AG04450 (cell line): ENCODE measurements around the gene HCN2. TPM values are rescaled to one million over a fixed set of nuclear protein-coding genes. Genes with fewer than 3 reads are reported as not detected.

Experiments used
- CTCF ChIA-PET: fragments of 300-600, 350-600 bp; formaldehyde crosslinking; extraction: SDS; loops from one replicate; lab custom pipeline; 2022; ENCODE audit warnings: antibody characterized with exemption, inconsistent platforms; lab: Charles Lee
- POLR2A ChIA-PET: fragments of 350-600 bp; formaldehyde crosslinking; extraction: SDS; loops from one replicate; lab custom pipeline; 2021; ENCODE audit warnings: antibody characterized with exemption, inconsistent platforms; lab: Yijun Ruan, JAX
- DNase-seq: peaks from one replicate; pipeline ENCODE4 v3.0.0-alpha.2; 2011; ENCODE audit warnings: low read depth, low spot score
- H3K27ac ChIP-seq: one replicate; pipeline ENCODE4 v1.5.1; 2012; ENCODE audit warnings: low read depth, low read length, control low read depth
- H3K27me3 ChIP-seq: one replicate; pipeline ENCODE4 v1.6.0; 2012; ENCODE audit warnings: low read length; ENCODE audit not compliant: control insufficient read depth, insufficient read depth
- H3K4me3 ChIP-seq: 2 replicates; pipeline ENCODE4 v1.5.1; 2011; ENCODE audit warnings: mild to moderate bottlenecking, low read depth, low read length, control low read depth
- H3K9me3 ChIP-seq: 2 replicates; pipeline ENCODE4 v1.5.1; 2012; ENCODE audit warnings: low read length; ENCODE audit not compliant: control insufficient read depth, insufficient read depth
- CTCF ChIP-seq: IDR thresholded peaks from 2 replicates; pipeline ENCODE4 v1.5.1; 2011; ENCODE audit warnings: low read depth, low read length, control low read depth, inconsistent platforms
- polyA plus RNA-seq: library from polyadenylated mRNA; depleted of rRNA; stranded (reverse); fragments of >200 nt; gene quantifications from 2 replicates; pipeline ENCODE4 v1.2.3, GENCODE V29; 2011

The HCN2 gene
- polyA plus RNA-seq, 1 experiment, result 0.33 TPM

- DNase-seq, result no peak
- ChIA-PET CTCF (interaction anchor here (0.5 to 1.5 kb wide), 3 partner anchors 56 to 174 kb away, joined by 4 read pairs; no protein-coding TSS in a partner anchor), POLR2A (interaction anchor here (0.7 kb wide), 1 partner anchor 40 kb away, joined by 4 read pairs; no protein-coding TSS in a partner anchor)
- H3K4me3 ChIP-seq, result no peak overlapping the region
- H3K27me3 ChIP-seq, result no peaks in the 10 kb centered on the region
- peaks cover 5% of the 10 kb centered on the region; the same call in 1 of the 2 replicates for H3K9me3 ChIP-seq
- no peak for TF ChIP-seq CTCF
- no peak overlapping the region for H3K27ac ChIP-seq
Measured at GRCh38 chr19:566403-566802, 23.3 kb upstream of the HCN2 start.

- no peak for TF ChIP-seq CTCF
- H3K27ac ChIP-seq, result no peak overlapping the region
- no peak overlapping the region for H3K4me3 ChIP-seq
- H3K9me3 ChIP-seq, result peaks cover 5% of the 10 kb centered on the region; the same call in 1 of the 2 replicates
- CTCF ChIA-PET, result interaction anchor here (0.5 to 1.5 kb wide), 2 partner anchors 56 to 174 kb away, joined by 4 read pairs; no protein-coding TSS in a partner anchor
- DNase-seq, result no peak
- H3K27me3 ChIP-seq, result no peaks in the 10 kb centered on the region
- POLR2A ChIA-PET, result interaction anchor here (0.7 kb wide), 1 partner anchor 40 kb away, joined by 4 read pairs; no protein-coding TSS in a partner anchor
Measured at GRCh38 chr19:566844-567243, 22.8 kb upstream of the HCN2 start.

GRCh38 chr19:567296-567900 lies 22.3 kb upstream of the HCN2 start:
- H3K9me3 ChIP-seq, result peaks cover 5% of the 10 kb centered on the region; the same call in 1 of the 2 replicates
- H3K27ac ChIP-seq, result no peak overlapping the region
- TF ChIP-seq CTCF, result no peak
- ChIA-PET CTCF (no interaction called here), POLR2A (no interaction called here)
- H3K4me3 ChIP-seq, result no peak overlapping the region
- DNase-seq, result no peak
- H3K27me3 ChIP-seq, result no peaks in the 10 kb centered on the region

GRCh38 chr19:570251-570686 lies 19.4 kb upstream of the HCN2 start:
- CTCF ChIA-PET, result no interaction called here
- no peak for DNase-seq

More at GRCh38 chr19:570251-570686, 19.4 kb upstream of the HCN2 start:
- peaks cover 5% of the 10 kb centered on the region; the same call in 1 of the 2 replicates for H3K9me3 ChIP-seq
- no peak overlapping the region for H3K27ac ChIP-seq
- no peak overlapping the region for H3K4me3 ChIP-seq
- no peak for TF ChIP-seq CTCF
- POLR2A ChIA-PET, result no interaction called here
- no peaks in the 10 kb centered on the region for H3K27me3 ChIP-seq
